HG02885 (cell line): ENCODE measurements around the gene CYP2J2.
A peak's percentile ranks its signal among the peaks of the same experiment; 100 is the strongest.
"Not testable (repeated sequence)": the region's sequence is repeated elsewhere in the genome, so short reads cannot be mapped to it uniquely, and the experiment has no call there.

Experiments used
- ATAC-seq: cut with Tn5 transposase; IDR thresholded peaks from one replicate; pipeline ENCODE4 v1.9.1; 2021; ENCODE audit warnings: mild to moderate bottlenecking; ENCODE audit not compliant: unreplicated experiment, poor library complexity

Gene CYP2J2

DNA sequence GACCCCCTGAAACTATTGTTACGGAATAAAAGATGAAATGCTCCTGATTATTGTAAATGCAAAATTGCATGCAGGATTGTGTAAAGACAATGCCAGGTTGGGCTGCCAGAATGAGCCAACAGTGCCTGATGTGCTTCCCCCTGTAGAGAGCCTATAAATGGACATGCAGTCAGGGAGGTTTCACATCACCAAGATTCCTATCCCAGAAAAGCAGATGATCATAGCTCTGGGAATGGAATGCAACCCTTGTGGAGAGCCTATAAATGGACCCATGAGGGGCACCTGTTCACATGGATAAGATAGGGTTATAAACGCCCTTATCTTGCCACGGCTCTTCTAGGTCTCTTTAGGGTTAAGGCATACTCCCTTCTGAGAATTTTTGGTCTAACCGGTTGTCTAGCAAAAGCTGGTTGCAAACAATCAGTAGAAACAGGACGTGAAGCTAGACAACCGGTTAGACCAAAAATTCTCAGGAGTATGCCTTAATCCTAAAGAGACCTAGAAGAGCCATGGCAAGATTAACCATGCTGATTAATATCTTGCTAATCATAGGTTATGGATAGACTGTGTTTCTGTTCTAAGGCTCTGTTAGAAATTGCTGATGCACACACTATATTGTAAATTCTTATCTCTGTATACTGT, 5.2 kb downstream of the CYP2J2 start:
- not testable (repeated sequence) for ATAC-seq

DNA sequence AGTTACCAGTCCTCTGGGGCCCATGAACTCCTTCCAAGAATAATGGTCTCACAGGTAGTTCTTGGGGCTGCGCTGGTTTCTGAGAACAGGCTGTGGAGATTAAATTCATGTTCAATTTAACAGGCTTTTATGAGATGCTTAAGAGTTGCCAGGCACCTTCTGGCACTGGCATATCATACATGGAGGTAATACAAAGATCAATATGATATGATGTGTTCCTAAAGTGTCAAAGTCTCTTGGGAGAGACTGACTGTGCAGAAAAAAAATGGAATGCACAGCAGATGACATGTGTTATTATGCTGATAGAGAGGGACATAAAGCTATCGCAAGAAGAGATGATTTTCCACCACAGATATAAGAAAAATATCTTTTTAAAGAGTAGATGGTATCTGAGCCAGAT, 6.8 kb downstream of the CYP2J2 start:
- no peak for ATAC-seq

DNA sequence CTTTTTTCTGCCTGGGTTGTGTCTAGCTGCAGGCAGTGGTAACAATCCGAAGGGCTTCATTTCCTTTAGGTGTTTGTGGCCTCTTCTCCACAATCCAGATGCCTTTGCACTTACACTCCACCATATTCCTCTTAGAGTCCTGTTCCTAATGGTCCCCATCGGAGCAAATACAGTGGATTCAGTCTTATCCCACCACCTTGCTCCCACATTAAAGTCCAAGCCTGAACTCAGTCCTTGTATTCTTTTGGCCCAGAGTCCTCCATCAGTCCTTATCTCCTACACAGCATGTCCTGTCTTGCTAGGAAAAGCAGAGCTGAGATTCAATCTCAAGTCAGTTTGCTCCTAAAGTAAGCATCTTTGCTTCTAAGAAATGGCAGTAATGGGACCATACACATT, 8.8 kb downstream of the CYP2J2 start:
- ATAC-seq: no peak

DNA sequence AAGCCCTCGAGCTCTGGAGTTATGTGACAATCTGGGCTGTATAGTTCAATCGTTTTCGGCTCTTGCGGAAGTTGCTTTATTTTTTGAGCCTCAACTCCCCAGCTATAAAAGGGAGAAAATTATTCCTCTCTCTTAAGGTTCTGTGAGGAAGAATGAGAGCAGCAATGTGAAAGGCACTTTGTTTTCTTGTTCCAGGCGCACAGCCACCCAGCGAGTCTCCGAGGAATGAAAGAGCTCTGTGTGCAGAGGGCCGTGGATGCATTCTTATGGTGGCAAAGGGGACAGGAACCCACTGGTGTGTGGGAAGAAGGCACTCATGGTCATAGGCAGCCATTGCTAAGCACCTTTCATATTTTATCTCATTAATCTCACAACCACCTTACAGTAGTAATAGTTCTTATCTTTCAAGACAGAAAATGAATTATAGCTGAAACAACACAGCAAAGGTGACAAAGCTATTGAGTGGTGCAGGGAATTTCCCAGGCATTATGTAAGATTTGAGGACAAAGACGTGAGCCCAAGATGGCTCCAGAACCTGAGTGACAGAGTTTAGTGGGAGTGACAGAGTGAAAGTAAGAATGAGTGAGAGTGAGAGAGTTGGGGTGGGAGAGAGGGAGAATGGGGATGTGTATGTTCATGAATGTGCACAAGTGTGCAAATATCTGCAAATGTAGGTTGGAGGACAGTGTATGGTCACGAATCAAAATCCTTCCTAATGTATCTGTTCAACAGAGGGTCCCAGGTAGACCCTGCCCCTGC, 9.4 kb downstream of the CYP2J2 start:
- no peak for ATAC-seq

DNA sequence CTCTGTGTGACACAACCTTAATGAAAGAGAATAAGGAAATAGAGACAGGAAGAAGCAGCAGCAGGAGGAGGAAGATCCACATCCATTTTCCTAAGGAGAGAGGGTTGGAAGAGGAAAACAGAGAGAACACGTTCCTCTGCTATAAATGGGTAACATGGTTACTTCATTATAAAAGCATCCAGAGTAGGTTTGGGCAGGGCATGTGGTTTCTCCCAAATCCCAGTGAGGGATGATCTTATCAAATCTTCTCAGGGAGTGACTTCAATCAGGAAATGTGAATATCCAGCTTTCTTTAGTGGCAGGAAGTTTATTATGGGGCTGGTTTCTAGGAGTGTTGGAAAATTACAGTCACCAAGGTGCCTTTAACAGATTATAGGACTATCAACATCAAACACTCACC, 11.1 kb downstream of the CYP2J2 start:
- no peak for ATAC-seq

DNA sequence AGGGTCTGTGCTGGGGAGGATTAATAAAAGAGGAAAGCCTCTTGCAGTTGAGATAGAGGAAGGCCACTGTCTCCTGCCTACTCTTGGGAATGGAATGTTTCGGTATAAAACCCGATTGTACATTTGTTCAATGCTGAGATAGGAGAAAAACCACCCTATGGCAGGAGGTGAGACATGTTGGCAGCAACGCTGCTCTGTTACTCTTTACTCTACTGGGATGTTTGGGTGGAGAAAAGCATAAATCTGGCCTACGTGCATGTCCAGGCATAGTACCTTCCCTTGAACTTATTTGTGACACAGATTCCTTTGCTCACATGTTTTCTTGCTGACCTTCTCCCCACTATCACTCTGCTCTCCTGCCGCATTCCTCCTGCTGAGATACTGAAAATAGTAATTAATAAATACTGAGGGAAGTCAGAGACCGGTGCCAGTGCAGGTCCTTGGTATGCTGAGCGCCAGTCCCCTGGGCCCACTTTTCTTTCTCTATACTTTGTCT, 11.7 kb downstream of the CYP2J2 start:
- not testable (repeated sequence) for ATAC-seq

DNA sequence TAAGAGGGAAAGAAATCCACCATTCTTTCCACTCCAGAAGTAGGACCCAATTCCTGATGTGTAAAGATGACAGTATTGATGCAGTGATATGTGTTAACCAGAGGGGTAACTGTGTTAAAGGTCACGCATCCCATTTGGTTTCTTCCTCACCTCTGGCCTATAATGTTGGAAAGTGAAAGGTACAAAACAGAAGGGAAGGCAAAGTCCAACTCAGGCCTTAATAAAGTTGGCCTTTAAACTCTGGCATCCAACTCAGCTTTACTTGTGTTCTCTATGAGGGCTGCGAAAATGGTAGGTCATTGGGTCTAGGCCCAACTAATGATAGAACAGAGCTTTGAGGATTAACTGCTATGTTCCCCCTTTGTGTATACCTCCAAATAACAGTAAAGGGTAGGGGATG, 17.9 kb downstream of the CYP2J2 start:
- no peak for ATAC-seq

DNA sequence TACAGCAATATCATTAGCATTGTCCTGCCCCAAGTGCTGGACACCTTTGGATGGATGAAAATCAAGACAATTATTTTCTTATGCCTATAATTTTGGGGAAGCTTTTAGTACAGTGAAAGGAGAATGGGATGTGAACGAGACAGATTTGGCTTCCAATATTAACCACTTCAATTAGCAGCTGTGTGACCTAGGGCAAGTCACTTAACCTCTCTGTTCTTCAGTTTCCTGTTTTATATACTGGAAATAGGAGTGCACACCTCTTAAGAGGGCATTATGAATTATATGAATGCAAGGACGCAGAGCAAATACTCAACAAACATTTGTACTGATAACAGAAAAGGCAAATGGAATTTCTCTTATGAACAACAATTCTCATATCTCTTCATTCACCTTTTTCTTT, 18.5 kb downstream of the CYP2J2 start:
- ATAC-seq: no peak

DNA sequence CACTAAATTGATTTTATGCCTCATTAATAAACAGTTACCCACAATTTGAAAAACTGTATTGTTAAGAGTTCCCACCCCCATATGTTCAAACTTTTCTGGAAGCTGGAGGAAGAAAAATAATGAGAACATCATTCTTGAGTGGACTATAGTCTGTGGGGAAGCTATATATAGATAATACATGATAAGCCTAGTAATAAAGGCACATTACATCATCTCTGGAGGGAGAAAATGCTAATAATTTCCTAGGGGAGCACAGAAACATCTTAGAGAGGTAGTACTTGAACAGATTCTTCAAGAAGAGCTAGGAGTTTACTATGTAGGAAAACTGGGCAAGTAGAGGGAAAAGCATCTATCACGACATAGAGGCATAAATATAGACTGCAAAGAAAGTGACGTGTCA, 19.6 kb downstream of the CYP2J2 start:
- no peak for ATAC-seq

DNA sequence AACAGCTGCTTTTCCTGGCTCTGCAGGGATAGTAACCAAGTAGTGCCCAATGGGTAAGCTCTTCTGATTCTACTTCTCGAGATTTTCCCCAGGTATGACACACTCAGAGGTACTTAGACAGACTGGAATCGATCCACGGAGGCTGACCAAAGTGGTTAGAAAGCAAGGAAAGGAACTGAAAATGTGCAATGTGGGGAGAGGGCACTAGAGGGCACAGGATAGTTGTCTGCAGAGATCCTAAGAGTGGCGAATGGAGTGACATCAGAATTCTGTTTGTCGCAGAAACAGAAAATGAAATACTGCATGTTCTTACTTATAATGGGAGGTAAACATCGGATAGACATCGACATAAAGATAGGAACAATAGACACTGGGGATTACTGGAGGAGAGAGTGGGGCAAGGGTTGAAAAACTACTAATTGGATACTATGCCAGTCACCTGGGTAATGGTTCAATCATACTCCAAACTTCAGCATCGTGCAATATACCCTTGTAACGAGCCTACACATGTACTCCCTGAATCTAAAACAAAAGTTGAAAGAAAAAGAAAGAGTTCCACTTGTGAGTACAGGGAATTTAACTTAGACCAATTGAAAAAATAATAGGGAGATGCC, 23.3 kb downstream of the CYP2J2 start:
- no peak for ATAC-seq

DNA sequence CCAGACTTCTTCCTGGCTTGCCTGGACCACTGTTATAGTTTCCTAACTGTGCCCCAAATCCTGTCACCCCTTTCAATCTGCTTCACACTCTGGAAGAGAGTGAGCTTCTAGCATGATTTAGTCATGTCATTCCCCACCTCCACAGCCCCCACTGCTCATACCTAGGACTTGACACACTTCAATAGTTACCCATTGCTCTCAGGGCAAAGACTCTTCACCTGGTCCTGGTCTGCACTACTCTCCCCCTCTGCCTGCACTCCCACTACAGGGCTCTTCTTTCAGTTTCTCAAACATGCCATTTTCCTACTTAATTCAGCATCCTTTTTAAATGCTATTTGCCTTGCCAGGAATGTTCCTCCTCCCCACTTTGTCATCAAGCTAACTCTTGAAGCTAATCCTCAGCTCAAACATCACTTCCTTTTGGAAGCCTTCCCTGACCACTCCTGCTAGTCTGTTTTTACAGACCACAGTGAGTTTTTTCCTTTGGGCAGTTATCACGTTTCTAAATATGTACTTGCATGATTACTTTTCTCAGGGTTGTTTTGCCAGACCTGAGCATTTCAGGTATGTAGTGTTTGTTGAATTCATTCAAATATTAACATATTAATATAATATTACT, 24.7 kb downstream of the CYP2J2 start:
- no peak for ATAC-seq

DNA sequence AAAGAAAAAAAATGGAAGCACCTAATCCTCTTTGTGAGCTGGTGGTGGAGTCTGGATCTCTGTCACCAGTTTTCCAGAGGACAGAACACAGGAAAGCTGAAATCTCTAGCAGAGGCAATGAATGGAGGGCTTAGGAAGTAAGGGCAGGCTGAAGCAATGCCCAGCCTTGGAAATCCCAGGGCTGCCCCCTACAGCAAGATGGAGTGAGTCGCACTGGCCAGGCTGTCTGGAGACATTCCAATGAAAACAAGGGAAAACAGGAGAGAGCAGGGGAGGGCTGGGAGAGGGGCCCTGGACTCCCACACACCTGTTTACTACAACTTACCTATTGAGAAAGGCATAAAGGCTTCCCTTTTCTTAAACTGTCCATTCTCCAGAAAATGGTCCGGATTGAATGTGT, 25.9 kb downstream of the CYP2J2 start:
- no peak for ATAC-seq

DNA sequence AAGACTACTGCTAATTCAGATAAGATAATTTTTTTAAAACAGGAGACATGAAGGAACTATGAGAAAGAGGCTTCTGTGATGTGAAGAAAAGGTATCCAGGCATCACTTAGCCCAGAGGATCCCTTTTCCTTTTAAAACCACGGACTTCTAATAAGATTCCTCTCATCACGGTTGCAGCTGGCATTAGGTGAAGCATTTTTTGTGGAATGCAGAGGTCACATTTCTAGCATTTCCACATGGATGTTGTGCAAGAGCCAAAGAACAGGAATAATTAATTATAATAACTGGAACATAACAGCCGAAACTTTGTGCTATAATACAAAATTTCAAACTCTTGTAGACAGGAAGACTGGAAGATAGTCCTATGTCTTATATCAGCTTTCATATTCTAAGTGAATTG, 27.6 kb downstream of the CYP2J2 start:
- no peak for ATAC-seq

DNA sequence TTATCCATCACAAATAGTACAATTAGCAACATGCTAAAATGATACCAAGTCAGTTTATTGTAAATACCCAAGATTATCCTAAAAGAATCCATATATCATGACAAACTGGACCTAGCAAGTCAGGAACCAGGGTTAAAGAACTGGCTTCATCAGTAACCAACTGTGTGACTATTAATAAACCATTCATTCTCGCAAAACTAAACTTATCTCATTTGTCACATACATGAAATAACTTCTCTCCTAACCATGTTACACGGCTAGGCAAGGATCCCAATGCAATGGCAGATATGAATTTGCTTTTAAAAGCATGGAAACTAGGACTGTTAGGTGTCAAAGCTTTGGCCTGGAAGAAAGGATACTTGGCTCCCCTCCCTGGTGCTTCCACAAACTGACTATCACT, 29.4 kb downstream of the CYP2J2 start:
- ATAC-seq: no peak

DNA sequence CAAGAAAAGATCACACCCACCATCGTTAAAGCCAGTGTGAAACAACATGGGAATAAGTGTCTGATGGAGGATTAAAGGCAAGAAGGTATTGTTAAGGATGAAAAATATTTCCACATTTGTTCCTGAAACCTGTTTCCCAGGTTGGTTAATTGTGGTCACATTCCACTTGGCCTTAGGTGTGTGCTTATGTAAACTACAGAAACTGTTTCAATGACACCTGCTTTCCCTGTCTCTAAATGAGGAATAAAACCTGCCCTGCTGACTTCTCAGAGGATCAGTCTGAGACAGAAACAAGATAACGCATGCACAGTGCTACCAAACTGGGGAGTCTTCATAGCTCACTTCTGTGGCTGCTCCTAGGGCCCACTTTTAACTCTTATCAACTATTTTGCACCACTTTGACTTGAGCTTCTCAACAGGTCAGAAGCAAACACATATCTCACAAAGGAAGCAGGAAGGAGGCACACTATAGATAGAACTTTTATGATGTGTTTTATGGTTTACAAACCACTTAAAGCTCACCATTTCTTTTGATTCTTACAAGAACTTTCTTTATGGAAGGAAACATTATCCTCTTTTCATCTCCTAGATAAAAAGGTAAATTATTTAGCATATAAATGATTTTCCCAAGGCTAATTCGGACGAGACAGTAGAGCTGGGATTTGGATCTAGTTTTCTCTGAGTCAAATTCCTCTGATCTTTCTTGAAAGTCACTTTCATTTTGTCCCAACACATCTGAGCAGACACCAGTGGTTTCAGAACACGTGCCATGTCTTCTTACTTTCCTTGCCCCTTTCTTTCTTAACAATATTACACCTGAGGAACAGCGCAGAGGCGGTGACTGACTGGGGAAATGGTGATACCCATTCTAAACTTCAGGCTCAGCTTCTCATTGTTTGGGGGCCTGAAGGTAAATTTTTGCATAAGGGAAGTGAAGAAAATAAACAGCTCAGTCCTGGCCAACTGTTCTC, 33.4 kb downstream of the CYP2J2 start:
- ATAC-seq: no peak

DNA sequence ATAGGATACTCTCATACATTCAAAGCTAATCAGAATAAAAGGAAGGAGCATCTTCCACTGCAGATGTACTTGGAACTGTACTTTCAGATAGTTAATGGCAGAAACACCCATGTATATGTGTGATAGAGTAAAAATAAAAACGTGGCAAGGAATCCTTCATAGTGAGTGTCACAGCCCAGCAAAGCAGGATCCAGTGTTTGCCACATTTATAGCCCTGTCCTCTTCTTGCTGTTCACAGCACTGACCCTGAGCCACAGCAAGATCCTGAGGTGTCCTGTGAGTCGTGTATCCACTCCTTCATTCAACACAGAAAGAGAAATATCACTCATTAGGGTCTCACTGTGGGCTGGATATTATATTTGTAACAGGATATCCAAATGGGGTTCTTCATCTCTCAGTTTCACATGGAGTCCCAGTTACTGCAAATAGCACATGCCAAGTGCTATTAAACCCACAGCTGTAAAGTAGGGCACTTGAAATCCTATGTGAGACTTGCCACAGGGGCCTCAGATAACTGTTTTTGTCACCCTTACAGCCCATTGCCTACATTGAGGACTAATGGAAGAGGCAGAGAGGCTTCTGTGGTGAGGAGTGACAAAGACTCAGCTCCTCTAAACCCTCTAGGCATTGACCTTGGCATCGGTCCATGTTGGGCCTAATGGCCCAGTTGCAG, 41.3 kb downstream of the CYP2J2 start:
- ATAC-seq: no peak

DNA sequence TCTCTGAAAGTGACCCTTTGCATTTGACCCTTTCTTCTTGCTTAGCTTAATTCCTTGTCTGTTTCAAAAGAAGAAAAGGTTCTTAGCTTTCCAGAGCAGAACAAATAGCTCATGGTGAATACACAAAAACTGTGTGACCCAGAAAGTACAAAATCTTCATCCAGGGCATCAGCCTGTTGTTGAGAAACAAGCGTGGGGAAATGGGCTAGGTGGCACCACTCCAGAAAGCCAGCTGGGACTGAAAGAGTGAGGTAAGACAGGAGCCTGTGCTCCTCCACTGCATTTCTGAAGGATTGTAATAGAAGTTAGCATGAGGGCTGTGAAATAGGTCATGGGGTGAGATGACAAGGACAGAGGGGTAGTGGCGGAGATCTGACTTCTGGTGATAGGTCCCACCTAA, 45.8 kb downstream of the CYP2J2 start:
- ATAC-seq: no peak

DNA sequence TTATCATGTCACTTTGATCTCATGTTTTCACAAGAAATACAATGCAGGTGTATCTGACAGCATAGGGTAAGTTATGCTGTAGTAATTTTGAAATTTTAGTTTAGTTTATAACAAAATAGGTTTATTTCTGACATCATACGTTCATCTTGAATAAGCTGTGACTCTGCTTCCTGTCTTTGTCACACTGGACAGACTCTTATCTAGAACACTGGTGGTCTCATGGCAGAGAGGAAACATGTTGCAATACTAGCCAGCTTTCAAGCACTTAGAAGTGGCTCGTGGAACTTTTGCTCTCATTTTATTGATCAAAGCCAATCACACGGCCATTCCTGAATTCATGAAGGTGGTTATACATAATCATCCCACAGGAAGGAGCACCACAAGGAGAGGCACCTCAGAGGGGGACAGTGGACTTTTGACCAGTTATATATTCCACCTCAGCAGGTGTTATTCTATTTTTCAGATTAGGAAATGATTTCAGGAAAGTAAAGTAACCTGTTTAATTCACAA, 46.5 kb downstream of the CYP2J2 start:
- ATAC-seq: no peak

DNA sequence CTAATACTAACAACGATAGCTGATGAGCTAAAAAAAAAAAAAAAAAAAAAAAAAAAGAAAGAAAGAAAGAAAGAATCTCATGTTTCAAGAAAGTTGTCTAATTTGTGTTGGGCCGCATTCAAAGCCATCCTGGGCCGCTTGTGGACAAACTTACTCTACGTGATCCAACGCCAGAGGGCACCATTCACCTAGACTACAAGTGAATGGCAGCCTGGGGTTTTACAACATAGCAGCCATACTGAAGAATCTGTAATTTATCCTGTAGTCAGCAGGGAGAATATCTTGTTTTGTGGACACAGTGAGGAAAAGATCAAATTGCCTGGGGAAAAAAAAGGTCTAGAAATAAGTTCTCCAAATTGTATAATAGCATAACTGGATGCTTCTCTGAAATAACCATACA, 47.0 kb downstream of the CYP2J2 start:
- ATAC-seq: peak; percentile 64
